ENCODE results near the gene ADH1B.
A peak's percentile ranks its signal among the peaks of the same experiment; 100 is the strongest.
"Not testable (repeated sequence)": the region's sequence is repeated elsewhere in the genome, so short reads cannot be mapped to it uniquely, and the experiment has no call there.

The ADH1B gene

DNA sequence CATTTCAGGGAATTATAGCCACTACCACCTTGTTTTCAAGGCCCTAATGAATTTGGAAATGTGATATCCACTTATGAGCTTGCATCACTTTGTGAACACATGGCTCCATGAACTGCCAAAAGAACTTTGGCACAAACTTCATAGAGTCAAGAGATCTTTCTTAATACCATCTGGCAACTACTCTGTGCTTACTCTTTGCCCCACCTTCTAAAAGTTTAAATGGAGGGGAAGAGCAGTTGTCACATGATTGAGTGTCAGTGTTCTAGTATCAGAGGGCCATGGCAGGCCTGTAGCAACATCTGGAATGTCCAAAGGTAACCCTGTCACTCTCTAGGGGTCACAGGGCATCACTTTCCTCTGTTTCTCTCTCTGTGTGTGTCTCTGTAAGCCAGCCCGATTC lies 2.6 kb upstream of the ADH1B start:
- no peak for DNase-seq (ENCODE audit: low read depth)

- DNase-seq (ENCODE audit: low read depth), result not testable (repeated sequence)
Measured at GRCh38 chr4:99317811-99318210, 3.4 kb downstream of the ADH1B start.

- no peak for DNase-seq (ENCODE audit: low read depth)
Measured at GRCh38 chr4:99317354-99317753, 3.8 kb downstream of the ADH1B start.

GRCh38 chr4:99315839-99316238 lies 5.4 kb downstream of the ADH1B start:
- DNase-seq (ENCODE audit: low read depth), result no peak

GRCh38 chr4:99314211-99314610 lies 7.0 kb downstream of the ADH1B start:
- DNase-seq (ENCODE audit: low read depth), result no peak

DNA sequence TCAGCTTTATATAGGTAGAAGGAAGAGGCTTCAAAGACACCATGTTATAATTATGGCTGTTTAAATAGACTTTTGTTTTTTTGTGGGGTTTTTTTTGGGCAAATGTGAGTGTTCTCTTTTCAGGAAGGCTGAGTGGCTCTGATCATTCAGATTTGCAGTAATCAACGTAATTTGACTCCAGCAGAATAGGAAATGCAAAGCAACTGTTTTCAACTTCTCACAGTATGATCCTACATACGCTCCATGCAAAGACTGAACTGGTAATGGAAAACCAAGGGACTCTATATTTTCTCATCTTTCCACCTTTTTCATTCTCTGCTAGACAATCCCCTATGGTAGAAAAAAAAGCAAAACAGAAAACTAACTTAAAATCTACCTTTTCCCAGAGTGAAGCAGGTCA lies 10.8 kb downstream of the ADH1B start:
- no peak for DNase-seq (ENCODE audit: low read depth)

DNA sequence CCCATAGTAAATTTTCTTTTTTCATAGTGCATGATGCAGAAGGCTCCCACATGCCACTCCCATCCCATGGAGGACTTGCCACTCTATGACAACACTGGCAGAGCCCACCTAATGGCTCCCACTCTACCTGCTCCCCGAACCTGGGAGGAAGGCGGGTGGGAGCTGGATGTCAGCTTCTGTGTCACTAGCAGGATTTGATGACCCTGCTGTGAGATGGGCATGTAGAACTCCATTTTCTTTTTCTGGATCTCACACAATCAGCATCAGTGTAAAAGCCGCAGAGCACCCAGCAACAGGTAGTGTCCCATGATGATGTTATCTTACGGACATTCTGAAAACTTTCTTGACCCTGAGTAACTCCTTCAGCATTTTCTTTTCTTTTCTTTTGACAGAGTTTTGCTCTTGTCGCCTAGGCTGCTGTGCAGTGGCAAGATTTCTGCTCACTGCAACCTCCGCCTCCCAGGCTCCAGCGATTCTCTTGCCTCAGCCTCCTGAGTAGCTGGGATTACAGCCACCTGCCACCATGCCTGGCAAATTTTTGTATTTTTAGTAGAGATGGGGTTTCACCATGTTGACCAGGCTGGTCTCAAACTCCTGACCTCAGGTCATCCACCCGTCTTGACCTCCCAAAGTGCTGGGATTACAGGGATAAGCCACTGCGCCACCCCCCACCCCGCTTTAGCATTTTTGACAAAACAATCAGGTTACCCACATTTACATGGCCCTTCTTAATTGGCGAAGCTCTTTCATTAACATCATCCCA lies 15.4 kb downstream of the ADH1B start:
- DNase-seq (ENCODE audit: low read depth), result no peak

DNA sequence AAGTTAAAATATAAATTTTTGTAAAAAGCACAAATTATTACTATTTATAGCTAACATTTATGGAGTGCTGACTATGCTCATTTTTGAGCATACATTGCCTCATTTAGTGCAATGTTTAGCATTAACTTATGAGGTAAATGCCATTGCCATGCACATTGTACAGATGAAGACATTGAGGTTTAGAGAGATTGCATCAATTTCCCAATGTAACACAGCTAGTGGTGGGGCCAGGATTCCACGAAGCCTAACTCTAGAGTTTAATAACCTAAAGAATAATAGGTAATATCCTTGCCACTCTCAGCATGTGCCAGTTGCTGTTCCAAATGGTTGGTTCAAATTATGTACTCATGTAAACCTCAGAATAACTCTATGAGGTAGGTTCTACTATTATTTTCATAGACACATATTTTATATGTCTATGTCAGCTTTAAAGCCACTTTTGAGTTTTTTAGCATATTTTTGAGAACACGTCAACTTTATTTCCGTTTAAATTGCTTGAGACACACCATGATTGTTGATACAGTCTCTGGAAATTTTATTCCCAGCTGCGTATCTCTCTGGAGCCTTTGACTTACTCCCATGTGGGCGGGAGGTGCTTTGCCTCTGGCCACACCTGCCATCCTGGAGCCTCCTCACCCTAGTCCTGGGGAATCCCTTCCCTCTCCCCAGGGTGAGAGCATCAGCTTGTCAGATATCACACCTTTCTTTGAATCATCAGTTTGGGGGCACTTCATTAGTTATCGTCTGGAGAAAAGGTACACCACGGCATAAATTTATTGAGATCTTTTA lies 19.6 kb downstream of the ADH1B start:
- peak; percentile 6 for DNase-seq (ENCODE audit: low read depth)

DNA sequence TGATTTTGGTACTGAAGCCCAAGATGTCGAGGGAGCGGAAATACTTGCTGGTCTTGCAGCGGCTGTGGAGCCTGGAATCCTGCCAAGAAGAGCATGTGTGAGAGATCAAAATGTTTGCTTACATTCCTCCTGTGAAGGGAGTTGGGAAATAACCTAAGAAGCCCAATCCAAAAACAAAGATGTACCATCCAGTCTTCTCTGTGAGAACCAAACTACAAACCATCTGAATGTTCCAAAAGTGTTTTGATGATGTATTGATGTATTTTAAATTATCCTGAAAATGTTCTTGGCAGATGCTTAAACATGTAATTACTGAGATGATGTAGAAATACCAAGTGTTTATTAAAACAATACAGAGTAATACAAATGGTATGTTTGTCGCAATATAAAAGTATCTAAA lies 20.3 kb downstream of the ADH1B start:
- peak; percentile 85 for DNase-seq (ENCODE audit: low read depth)

GRCh38 chr4:99293357-99293756 lies 27.8 kb downstream of the ADH1B start:
- no peak for DNase-seq (ENCODE audit: low read depth)

GRCh38 chr4:99290848-99291786 lies 30.1 kb downstream of the ADH1B start, which contains the start of gene ADH1A:
Gene ADH1A, minus strand, starts transcription at chr4:99290985. Its CDS starts 71 bp downstream, at chr4:99290914.
- DNase-seq (ENCODE audit: low read depth), result no peak

DNA sequence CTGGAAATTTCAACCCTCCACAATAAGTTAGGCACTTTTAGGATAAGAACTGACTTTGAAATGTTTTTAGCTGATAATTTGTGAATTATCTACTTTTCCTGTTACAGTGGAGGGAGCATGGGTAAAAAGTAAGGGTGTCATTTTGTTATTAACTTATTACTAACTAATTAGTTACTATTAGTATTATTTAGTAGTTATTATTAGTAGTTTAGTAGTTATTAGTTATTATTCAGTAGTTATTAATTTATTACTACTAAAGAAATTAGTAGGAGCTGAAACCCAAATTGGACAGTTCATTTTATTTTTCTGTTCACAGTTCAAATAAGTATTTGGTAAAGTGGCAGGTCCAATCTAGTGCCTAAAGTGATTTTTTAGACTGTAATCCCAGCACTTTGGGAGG lies 35.8 kb downstream of the ADH1B start:
- no peak for DNase-seq (ENCODE audit: low read depth)

- DNase-seq (ENCODE audit: low read depth), result no peak
Measured at GRCh38 chr4:99282731-99283130, 38.5 kb downstream of the ADH1B start.

DNA sequence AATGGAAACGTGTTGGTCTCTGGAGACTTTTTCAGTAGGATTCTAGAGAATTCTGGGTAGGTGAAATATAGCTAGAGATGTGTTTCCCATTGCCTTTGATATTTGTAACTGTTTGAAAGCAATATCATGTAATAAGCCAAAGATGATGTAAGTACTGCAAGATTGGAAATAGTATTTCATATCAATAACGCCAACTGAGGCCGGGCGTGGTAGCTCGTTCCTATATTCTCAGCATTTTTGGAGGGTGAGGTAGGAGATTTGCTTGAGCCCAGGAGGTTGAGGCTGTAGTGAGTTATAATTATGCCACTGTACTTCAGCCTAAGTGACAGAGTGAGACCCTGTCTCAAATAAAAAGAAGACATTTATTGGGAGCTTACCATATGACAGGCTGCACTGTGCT lies 39.9 kb downstream of the ADH1B start:
- no peak for DNase-seq (ENCODE audit: low read depth)

DNA sequence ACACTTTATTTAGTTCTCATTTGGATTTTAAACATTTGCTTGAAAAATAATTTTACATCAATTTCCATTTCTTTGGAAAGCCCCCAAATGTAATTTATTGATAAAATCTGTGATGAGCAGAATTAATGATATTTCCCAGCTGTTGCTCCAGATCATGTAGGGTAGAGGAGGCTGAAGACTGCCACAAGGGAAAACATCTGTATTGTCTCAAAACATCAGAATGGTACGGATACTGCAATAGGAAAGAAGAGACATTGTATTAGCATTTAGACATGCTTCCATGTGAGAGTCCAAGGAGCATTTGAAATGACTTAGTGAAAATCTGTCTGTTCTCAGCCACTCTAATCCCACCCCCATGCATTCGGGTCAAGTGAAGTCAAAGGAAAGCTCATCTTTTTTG lies 44.8 kb downstream of the ADH1B start:
- no peak for DNase-seq (ENCODE audit: low read depth)

DNA sequence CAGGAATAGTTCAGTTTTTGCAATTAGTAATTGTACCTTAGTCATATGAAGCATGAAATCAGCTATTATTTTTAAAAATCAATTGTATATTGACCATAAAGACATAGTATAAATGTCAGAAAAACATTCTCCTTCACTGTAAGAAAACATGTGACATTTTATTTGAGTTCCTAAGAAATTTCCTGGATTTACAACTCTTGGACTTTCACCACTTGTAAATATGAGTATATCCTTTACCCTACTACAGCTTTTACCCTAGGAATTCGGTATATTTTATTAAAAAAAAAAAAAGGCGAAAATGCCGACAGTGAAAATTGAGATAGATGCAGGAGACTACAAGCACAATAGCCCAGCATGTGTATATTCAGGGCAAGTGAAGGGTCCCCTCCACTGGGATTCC lies 45.3 kb downstream of the ADH1B start:
- DNase-seq (ENCODE audit: low read depth), result no peak

DNA sequence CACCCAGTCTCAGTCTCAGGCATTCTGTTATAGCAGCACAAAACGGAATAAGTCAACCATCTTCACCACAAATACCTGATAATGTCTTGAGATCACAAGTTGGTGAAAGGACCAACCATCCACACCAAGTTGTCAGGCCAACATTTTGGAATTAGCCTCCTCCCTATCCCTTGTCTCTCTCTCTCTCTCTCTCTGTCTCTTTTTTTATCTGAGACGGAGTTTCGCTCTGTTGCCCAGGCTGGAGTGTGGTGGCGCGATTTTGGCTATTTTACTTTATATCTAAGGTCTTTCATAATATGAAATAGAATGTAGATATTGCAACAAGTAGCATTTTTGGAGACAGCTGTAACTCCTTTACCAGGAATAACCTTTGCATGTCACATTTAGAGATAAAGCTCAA lies 46.2 kb downstream of the ADH1B start:
- DNase-seq (ENCODE audit: low read depth), result no peak

GRCh38 chr4:99273704-99274103 lies 47.5 kb downstream of the ADH1B start:
- DNase-seq (ENCODE audit: low read depth), result no peak

GRCh38 chr4:99264927-99265326 lies 56.3 kb downstream of the ADH1B start:
- DNase-seq (ENCODE audit: low read depth), result no peak

Data from non-pigmented ciliary epithelial cell (primary cell).